RPMI8226 (cell line): ENCODE measurements around the gene HRH2.
A peak's percentile ranks its signal among the peaks of the same experiment; 100 is the strongest.

ENCODE experiments used
- DNase-seq: peaks from one replicate; pipeline ENCODE4 v3.0.0-alpha.2; 2015

HRH2 gene

GRCh38 chr5:175650430-175651205, 7.3 kb upstream of the HRH2 start:
- peak; percentile 55 for DNase-seq

GRCh38 chr5:175652741-175653663, 4.9 kb upstream of the HRH2 start:
- peak; percentile 60 for DNase-seq

- no peak for DNase-seq
These were observed 4.1 kb upstream of the HRH2 start for GRCh38 chr5:175653763-175654162.

GRCh38 chr5:175654339-175654738, 3.5 kb upstream of the HRH2 start:
- no peak for DNase-seq

GRCh38 chr5:175654807-175655206, 3.1 kb upstream of the HRH2 start:
- DNase-seq, result peak; percentile 88

GRCh38 chr5:175655411-175655810, 2.5 kb upstream of the HRH2 start:
- peak; percentile 58 for DNase-seq

- DNase-seq, result no peak
These were observed 905 bp upstream of the HRH2 start for GRCh38 chr5:175656966-175657365.

GRCh38 chr5:175658299-175659145, 651 bp downstream of the HRH2 start:
- peak; percentile 49 for DNase-seq

- DNase-seq, result no peak
These were observed 1.8 kb downstream of the HRH2 start for GRCh38 chr5:175659546-175660253.

- DNase-seq, result peak; percentile 54
These were observed 5.6 kb downstream of the HRH2 start for GRCh38 chr5:175663186-175664184.

- no peak for DNase-seq
These were observed 6.9 kb downstream of the HRH2 start for GRCh38 chr5:175664723-175665122.

- no peak for DNase-seq
These were observed 8.3 kb downstream of the HRH2 start for GRCh38 chr5:175666216-175666615.

- DNase-seq, result no peak
These were observed 10.1 kb downstream of the HRH2 start for GRCh38 chr5:175668006-175668405.

GRCh38 chr5:175670372-175670771, 12.5 kb downstream of the HRH2 start:
- DNase-seq, result no peak

GRCh38 chr5:175671013-175671412, 13.1 kb downstream of the HRH2 start:
- DNase-seq, result no peak

- DNase-seq, result no peak
These were observed 15.2 kb downstream of the HRH2 start for GRCh38 chr5:175672976-175673648.

- no peak for DNase-seq
These were observed 17.0 kb downstream of the HRH2 start for GRCh38 chr5:175674731-175675346.

GRCh38 chr5:175675873-175676272, 18.0 kb downstream of the HRH2 start:
- no peak for DNase-seq

GRCh38 chr5:175677571-175677970, 19.7 kb downstream of the HRH2 start:
- DNase-seq, result peak; percentile 62

- DNase-seq, result peak; percentile 86
These were observed 20.2 kb downstream of the HRH2 start for GRCh38 chr5:175678074-175678473.
